RWPE1 (cell line): ENCODE results near the gene AREL1.
A peak's percentile ranks its signal among the peaks of the same experiment; 100 is the strongest.

ENCODE experiments used
- CTCF ChIA-PET: fragments of 350-600 bp; sonication (Branson Sonifier 250); formaldehyde crosslinking; extraction: SDS; loops from one replicate; lab custom pipeline; 2021; lab: Yijun Ruan, JAX
- POLR2A ChIA-PET: fragments of 400-600 bp; formaldehyde crosslinking; extraction: SDS; loops from one replicate; lab custom pipeline; 2020; ENCODE audit warnings: antibody characterized with exemption; ENCODE audit not compliant: low non-redundant PET; lab: Yijun Ruan, JAX
- DNase-seq: peaks from one replicate; pipeline ENCODE4 v3.0.0; 2012; ENCODE audit warnings: low spot score
- H3K27ac ChIP-seq: fragments of 450-650 bp; 2 replicates; pipeline ENCODE4 v1.5.1; 2017
- CTCF ChIP-seq: fragments of 450-650 bp; conservative IDR thresholded peaks from 2 replicates; pipeline ENCODE4 v1.5.1; 2017; ENCODE audit warnings: low read depth, mild to moderate bottlenecking

The AREL1 gene

GRCh38 chr14:74620923-74621322 lies 92.0 kb downstream of the AREL1 start:
- peak overlapping the region; percentile 86 for H3K27ac ChIP-seq
- POLR2A ChIA-PET, result no interaction called here
- DNase-seq, result no peak
- CTCF ChIA-PET, result interaction anchor here (1.6 kb wide), 1 partner anchor 8 kb away, joined by 4 read pairs; the partner anchor contains the start of gene LTBP2
- TF ChIP-seq CTCF, result no peak

GRCh38 chr14:74620497-74620921 lies 92.4 kb downstream of the AREL1 start:
- peak; percentile 93 for DNase-seq
- POLR2A ChIA-PET, result interaction anchor here (0.5 kb wide), 1 partner anchor 730 kb away, joined by 3 read pairs; no protein-coding TSS in a partner anchor
- H3K27ac ChIP-seq, result peak overlapping the region; percentile 86
- CTCF ChIA-PET, result interaction anchor here (1.6 kb wide), 1 partner anchor 8 kb away, joined by 4 read pairs; the partner anchor contains the start of gene LTBP2
- no peak for TF ChIP-seq CTCF

GRCh38 chr14:74619672-74620131 lies 93.2 kb downstream of the AREL1 start:
- H3K27ac ChIP-seq, result peak overlapping the region; percentile 86
- DNase-seq, result peak; percentile 45
- TF ChIP-seq CTCF, result no peak
- ChIA-PET CTCF (interaction anchor here (0.6 to 1.1 kb wide), 2 partner anchors 49 to 88 kb away, joined by 5 read pairs; no protein-coding TSS in a partner anchor), POLR2A (interaction anchor here (0.5 kb wide), 1 partner anchor 729 kb away, joined by 3 read pairs; no protein-coding TSS in a partner anchor)

- DNase-seq, result peak; percentile 50
- peak overlapping the region; percentile 86 for H3K27ac ChIP-seq
- ChIA-PET POLR2A (interaction anchor here (0.9 kb wide), 1 partner anchor 30 kb away, joined by 4 read pairs; no protein-coding TSS in a partner anchor), CTCF (interaction anchor here (0.6 to 1.9 kb wide), 5 partner anchors 9 to 260 kb away, joined by 3 to 6 read pairs (median 4); no protein-coding TSS in a partner anchor)
- no peak for TF ChIP-seq CTCF
Observed at GRCh38 chr14:74618078-74618952, 94.6 kb downstream of the AREL1 start.

GRCh38 chr14:74616996-74617700 lies 95.7 kb downstream of the AREL1 start:
- DNase-seq, result no peak
- ChIA-PET POLR2A (no interaction called here), CTCF (interaction anchor here (0.5 to 1.9 kb wide), 5 partner anchors 8 to 206 kb away, joined by 3 to 6 read pairs (median 5); no protein-coding TSS in a partner anchor)
- no peak for TF ChIP-seq CTCF
- H3K27ac ChIP-seq, result peak overlapping the region; percentile 86
